Left renal cortex interstitium (tissue), 4 donors: Measurements from ENCODE around the gene UNC93A. TPM values are rescaled to one million over a fixed set of nuclear protein-coding genes. Genes with fewer than 3 reads are reported as not detected.

Experiments used
- polyA plus RNA-seq, 4 donors: library from polyadenylated mRNA; unstranded; fragments of 120-200 nt; gene quantifications; one replicate each; pipeline ENCODE4 v1.2.1, GENCODE V29; 2013; ENCODE audit not compliant: insufficient read length in 4 of 4

Gene UNC93A
- polyA plus RNA-seq, 4 donors, result 3.7 to 9.3 (median 6.2) TPM

Other genes starting within 250 kb of the UNC93A start
- under 1 TPM in 2 of 4 donors, not detected in 2; 0.03 to 0.04 TPM for gene CCR6, start 168.2 kb upstream of the UNC93A start, polyA plus RNA-seq
- not detected for gene GPR31, start 133.3 kb upstream of the UNC93A start, polyA plus RNA-seq
- gene TTLL2, start 33.8 kb downstream of the UNC93A start, polyA plus RNA-seq, result 1 to 10 TPM in 1 of 4 donors, under 1 TPM in 3; 0.67 to 1.5 (median 0.81) TPM